Osteocyte (in vitro differentiated cells): Measurements from ENCODE around the gene GPHN. TPM values are rescaled to one million over a fixed set of nuclear protein-coding genes. Genes with fewer than 3 reads are reported as not detected.
"Not testable (repeated sequence)": the region's sequence is repeated elsewhere in the genome, so short reads cannot be mapped to it uniquely, and the experiment has no call there.

Experiments used
- DNase-seq: peaks from one replicate; pipeline ENCODE4 v3.0.0; 2021; ENCODE audit warnings: mixed read lengths; ENCODE audit not compliant: unreplicated experiment; ENCODE audit errors: extremely low spot score
- H3K27ac Mint-ChIP-seq: one replicate; pipeline ENCODE4 v1.8.0; 2021; ENCODE audit warnings: mild to moderate bottlenecking, mixed read lengths; ENCODE audit not compliant: unreplicated experiment
- H3K27me3 Mint-ChIP-seq: one replicate; pipeline ENCODE4 v1.8.0; 2021; ENCODE audit warnings: mixed read lengths; ENCODE audit not compliant: unreplicated experiment
- H3K36me3 Mint-ChIP-seq: one replicate; pipeline ENCODE4 v1.8.0; 2021; ENCODE audit warnings: mixed read lengths; ENCODE audit not compliant: unreplicated experiment
- H3K4me1 Mint-ChIP-seq: one replicate; pipeline ENCODE4 v1.8.0; 2021; ENCODE audit warnings: mixed read lengths; ENCODE audit not compliant: unreplicated experiment
- H3K4me3 Mint-ChIP-seq: one replicate; pipeline ENCODE4 v1.8.0; 2021; ENCODE audit warnings: mild to moderate bottlenecking, moderate library complexity, mixed read lengths; ENCODE audit not compliant: unreplicated experiment
- H3K9me3 Mint-ChIP-seq: one replicate; pipeline ENCODE4 v1.8.0; 2021; ENCODE audit warnings: mixed read lengths; ENCODE audit not compliant: unreplicated experiment
- CTCF ChIP-seq: fragments of 200-600 bp; sonication (generic); IDR thresholded peaks from 2 replicates; pipeline ENCODE4 v1.5.0; 2021; ENCODE audit warnings: antibody characterized with exemption, mild to moderate bottlenecking, moderate library complexity
- total RNA-seq: library from RNA; stranded (reverse); gene quantifications from 2 replicates; pipeline ENCODE4 v1.2.1, GENCODE V29; 2021

GPHN gene
- total RNA-seq, 1 donor from 2014 or later: 17.7 TPM

GRCh38 chr14:66501592-66501991, 6.4 kb upstream of the GPHN start:
- no peak for DNase-seq
- Mint-ChIP-seq H3K4me1 (peaks cover 2% of the 10 kb centered on the region), H3K9me3 (no peaks in the 10 kb centered on the region), H3K27me3 (peaks cover 14% of the 10 kb centered on the region), H3K27ac (no peak overlapping the region), H3K36me3 (no peaks in the 10 kb centered on the region), H3K4me3 (no peak overlapping the region)
- TF ChIP-seq CTCF: no peak

GRCh38 chr14:66502836-66503235, 5.1 kb upstream of the GPHN start:
- not testable (repeated sequence) for H3K4me3 Mint-ChIP-seq, H3K36me3 Mint-ChIP-seq, DNase-seq, H3K27ac Mint-ChIP-seq, H3K4me1 Mint-ChIP-seq, H3K27me3 Mint-ChIP-seq, H3K9me3 Mint-ChIP-seq

GRCh38 chr14:66503532-66503931, 4.4 kb upstream of the GPHN start:
- DNase-seq: no peak
- Mint-ChIP-seq H3K27ac (no peak overlapping the region), H3K9me3 (no peaks in the 10 kb centered on the region), H3K36me3 (no peaks in the 10 kb centered on the region), H3K27me3 (peaks cover 8% of the 10 kb centered on the region), H3K4me3 (no peak overlapping the region), H3K4me1 (peaks cover 8% of the 10 kb centered on the region)
- TF ChIP-seq CTCF: no peak

GRCh38 chr14:66507181-66507721, 696 bp upstream of the GPHN start:
- Mint-ChIP-seq H3K27ac (peak overlapping the region; percentile 95), H3K27me3 (peaks cover 5% of the 10 kb centered on the region), H3K4me3 (peak overlapping the region; percentile 92), H3K9me3 (no peaks in the 10 kb centered on the region), H3K4me1 (peaks cover 16% of the 10 kb centered on the region), H3K36me3 (no peaks in the 10 kb centered on the region)
- DNase-seq: no peak
- no peak for TF ChIP-seq CTCF

- Mint-ChIP-seq H3K27me3 (peaks cover 6% of the 10 kb centered on the region), H3K9me3 (no peaks in the 10 kb centered on the region), H3K27ac (peak overlapping the region; percentile 95), H3K4me1 (peaks cover 16% of the 10 kb centered on the region), H3K4me3 (peak overlapping the region; percentile 92), H3K36me3 (no peaks in the 10 kb centered on the region)
- TF ChIP-seq CTCF: no peak
- no peak for DNase-seq
Measured at GRCh38 chr14:66508547-66508845, 549 bp downstream of the GPHN start.
